GM12865 (cell line): Measurements from ENCODE around the gene ART5.

Source experiments
- DNase-seq: peaks from one replicate; pipeline ENCODE4 v3.0.0; 2010; ENCODE audit warnings: low read depth
- H3K4me3 ChIP-seq: 2 replicates; pipeline ENCODE4 v1.5.1; 2011; ENCODE audit warnings: mild to moderate bottlenecking, low read depth, low read length, control low read depth
- TF ChIP-seq, protein P1 (sequence below): IDR thresholded peaks from 2 replicates; pipeline ENCODE4 v1.5.1; 2011; ENCODE audit warnings: low read length, control low read depth, low read depth, inconsistent platforms; ENCODE audit not compliant: insufficient read depth; ENCODE audit errors: missing control alignments

ART5 gene

GRCh38 chr11:3679077-3679476 is 37.3 kb upstream of the ART5 start:
- TF ChIP-seq, protein P1, sequence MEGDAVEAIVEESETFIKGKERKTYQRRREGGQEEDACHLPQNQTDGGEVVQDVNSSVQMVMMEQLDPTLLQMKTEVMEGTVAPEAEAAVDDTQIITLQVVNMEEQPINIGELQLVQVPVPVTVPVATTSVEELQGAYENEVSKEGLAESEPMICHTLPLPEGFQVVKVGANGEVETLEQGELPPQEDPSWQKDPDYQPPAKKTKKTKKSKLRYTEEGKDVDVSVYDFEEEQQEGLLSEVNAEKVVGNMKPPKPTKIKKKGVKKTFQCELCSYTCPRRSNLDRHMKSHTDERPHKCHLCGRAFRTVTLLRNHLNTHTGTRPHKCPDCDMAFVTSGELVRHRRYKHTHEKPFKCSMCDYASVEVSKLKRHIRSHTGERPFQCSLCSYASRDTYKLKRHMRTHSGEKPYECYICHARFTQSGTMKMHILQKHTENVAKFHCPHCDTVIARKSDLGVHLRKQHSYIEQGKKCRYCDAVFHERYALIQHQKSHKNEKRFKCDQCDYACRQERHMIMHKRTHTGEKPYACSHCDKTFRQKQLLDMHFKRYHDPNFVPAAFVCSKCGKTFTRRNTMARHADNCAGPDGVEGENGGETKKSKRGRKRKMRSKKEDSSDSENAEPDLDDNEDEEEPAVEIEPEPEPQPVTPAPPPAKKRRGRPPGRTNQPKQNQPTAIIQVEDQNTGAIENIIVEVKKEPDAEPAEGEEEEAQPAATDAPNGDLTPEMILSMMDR, result no peak
- H3K4me3 ChIP-seq, result no peak overlapping the region
- DNase-seq, result no peak

DNA sequence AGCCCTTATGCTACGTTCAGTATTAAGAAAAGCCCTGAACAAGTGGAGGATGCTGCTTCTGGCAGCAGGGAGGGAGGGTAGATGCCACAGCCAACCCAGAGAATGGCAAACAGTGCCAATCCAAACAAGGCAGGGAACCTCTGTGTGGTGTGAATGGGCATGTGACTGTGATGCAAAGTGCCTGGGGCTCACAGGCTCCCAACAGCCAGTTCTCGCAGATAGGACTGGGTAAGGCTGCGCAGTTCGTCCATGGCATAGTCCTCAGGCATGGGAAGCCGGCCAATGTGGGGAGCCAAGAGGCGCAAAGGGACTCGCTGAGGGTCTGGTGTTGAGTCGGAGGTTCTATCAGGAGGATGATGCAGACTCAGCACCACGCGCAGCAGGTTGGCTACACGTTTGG is 34.2 kb upstream of the ART5 start:
- H3K4me3 ChIP-seq, result no peak overlapping the region
- TF ChIP-seq, protein P1, result no peak
- DNase-seq, result no peak

GRCh38 chr11:3674189-3674588 is 32.4 kb upstream of the ART5 start:
- no peak overlapping the region for H3K4me3 ChIP-seq
- DNase-seq, result no peak
- TF ChIP-seq, protein P1, result no peak

- H3K4me3 ChIP-seq, result no peak within 1 kb of the TSS
- TF ChIP-seq, protein P1, result no peak
- DNase-seq, result no peak
Observed at GRCh38 chr11:3671334-3672254, 29.8 kb upstream of the ART5 start, which contains the start of gene CHRNA10. Gene CHRNA10, minus strand, starts transcription at chr11:3671384. Its CDS starts 72 bp downstream, at chr11:3671312.

- TF ChIP-seq, protein P1, result no peak
- DNase-seq, result no peak
- no peak overlapping the region for H3K4me3 ChIP-seq
Observed at GRCh38 chr11:3669742-3670183, 28.0 kb upstream of the ART5 start.

- no peak overlapping the region for H3K4me3 ChIP-seq
- DNase-seq, result no peak
- TF ChIP-seq, protein P1, result no peak
Observed at GRCh38 chr11:3669128-3669527, 27.3 kb upstream of the ART5 start.
